Dermis microvascular lymphatic vessel endothelial cell (primary cell): ENCODE data around the gene TM9SF4. TPM values are rescaled to one million over a fixed set of nuclear protein-coding genes. Genes with fewer than 3 reads are reported as not detected.
A peak's percentile ranks its signal among the peaks of the same experiment; 100 is the strongest.

Source experiments
- DNase-seq, 2 donors: peaks; one replicate each; pipeline versions ENCODE4 v3.0.0 to v3.0.0-alpha.2; 2010; ENCODE audit warnings: low read depth in 2 of 2
- total RNA-seq: library from RNA; depleted of rRNA; stranded (reverse); fragments of >200 nt; gene quantifications from 2 replicates; pipeline ENCODE4 v1.2.1, GENCODE V29; 2014

TM9SF4 gene
- total RNA-seq, 1 donor from 2014 or later: 16.7 TPM

GRCh38 chr20:32205843-32206759, 96.6 kb downstream of the TM9SF4 start:
- no peak for DNase-seq

GRCh38 chr20:32206760-32207625, 97.5 kb downstream of the TM9SF4 start:
- peak in 1 of 2 donors; percentile 9 for DNase-seq

- peak; percentile 58 to 89 for DNase-seq
Observed at GRCh38 chr20:32207626-32208498, 98.3 kb downstream of the TM9SF4 start, which contains the start of the genes PLAGL2 and POFUT1. Gene PLAGL2, minus strand, starts transcription at chr20:32207743. Its CDS starts 5,565 bp downstream, at chr20:32202178. Gene POFUT1, plus strand, starts transcription at chr20:32207880. Its CDS starts 62 bp downstream, at chr20:32207942.

- no peak for DNase-seq
Observed at GRCh38 chr20:32208499-32209154, 99.1 kb downstream of the TM9SF4 start.

- no peak for DNase-seq
Observed at GRCh38 chr20:32209850-32210605, 100.5 kb downstream of the TM9SF4 start.

- no peak for DNase-seq
Observed at GRCh38 chr20:32213870-32214269, 104.4 kb downstream of the TM9SF4 start.

GRCh38 chr20:32215147-32215546, 105.6 kb downstream of the TM9SF4 start:
- DNase-seq: no peak

- DNase-seq: no peak
Observed at GRCh38 chr20:32215729-32216128, 106.2 kb downstream of the TM9SF4 start.

GRCh38 chr20:32216179-32217142, 106.9 kb downstream of the TM9SF4 start:
- peak; percentile 63 to 81 for DNase-seq

Other genes starting within 250 kb of the TM9SF4 start
- gene DUSP15, start 239.2 kb upstream of the TM9SF4 start, total RNA-seq: 0.26 and 1.5 TPM in 2 replicates
- 0.38 TPM in 1 of 2 replicates, not detected in the other for gene TTLL9, start 239.1 kb upstream of the TM9SF4 start, total RNA-seq
- 3.2 and 5.7 TPM in 2 replicates for gene PDRG1, start 157.7 kb upstream of the TM9SF4 start, total RNA-seq
- not detected in 2 replicates for gene XKR7, start 141.6 kb upstream of the TM9SF4 start, total RNA-seq
- 17.3 and 27.6 TPM in 2 replicates for gene CCM2L, start 99.3 kb upstream of the TM9SF4 start, total RNA-seq
- gene HCK, start 57.5 kb upstream of the TM9SF4 start, total RNA-seq: not detected in 2 replicates
- 2.3 and 3.5 TPM in 2 replicates for gene PLAGL2, start 98.0 kb downstream of the TM9SF4 start, total RNA-seq
- gene POFUT1, start 98.2 kb downstream of the TM9SF4 start, total RNA-seq: 26.7 and 42.9 TPM in 2 replicates
- 24.3 and 25.8 TPM in 2 replicates for gene KIF3B, start 167.9 kb downstream of the TM9SF4 start, total RNA-seq
- 27.3 and 48.4 TPM in 2 replicates for gene ASXL1, start 248.6 kb downstream of the TM9SF4 start, total RNA-seq